Measurements from ENCODE around the gene KIAA2012. TPM values are rescaled to one million over a fixed set of nuclear protein-coding genes. Genes with fewer than 3 reads are reported as not detected.
A peak's percentile ranks its signal among the peaks of the same experiment; 100 is the strongest.

Gene KIAA2012
- not detected for total RNA-seq
- not detected for polyA plus RNA-seq
- total RNA-seq = not detected

DNA sequence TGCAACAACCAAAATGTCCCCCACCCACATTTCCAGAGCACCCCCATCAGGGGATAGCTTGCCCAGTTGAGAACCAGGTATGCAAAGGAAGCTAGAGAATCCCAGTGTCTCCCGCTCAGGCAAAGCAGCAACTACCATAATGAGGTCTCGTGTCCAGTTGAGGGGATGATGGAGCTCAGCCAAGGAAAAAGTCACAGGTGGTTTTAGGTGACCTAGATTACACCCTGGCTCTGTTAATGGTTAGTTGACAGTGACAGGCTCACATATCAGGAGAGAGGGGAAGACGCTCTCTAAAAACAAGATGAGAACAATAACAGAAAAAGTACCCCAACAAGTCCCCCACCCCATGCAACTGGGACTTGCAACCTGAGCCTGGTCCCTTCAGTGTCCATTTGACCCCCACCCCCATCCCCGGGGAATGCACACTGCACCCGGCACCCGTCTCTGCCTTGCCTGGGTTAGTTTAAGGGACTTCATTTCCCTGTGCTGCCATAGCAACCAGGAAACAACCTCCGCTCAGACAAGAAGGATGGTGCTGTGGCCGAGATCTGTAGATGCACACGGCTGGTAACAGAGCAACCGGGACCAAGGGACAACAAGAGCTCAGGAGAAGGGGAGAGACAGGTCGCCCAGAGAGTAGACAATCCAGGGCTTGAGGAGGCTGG, at the start of gene KIAA2012:
TSS of gene KIAA2012 (plus strand) at position 519 of the 665 bp plus-strand sequence. CDS start 373 bp downstream, outside the sequence.
- Histone ChIP-seq H3K4me1 (ENCODE audit: control insufficient read depth in 2 of 2, insufficient read depth in 2 of 2, low read length in 2 of 2) (no peaks in the 10 kb centered on the region), H3K27ac (ENCODE audit: low read depth, low read length) (no peak within 1 kb of the TSS), H3K4me3 (ENCODE audit: low read length) (no peak within 1 kb of the TSS), H3K36me3 (ENCODE audit: control insufficient read depth in 2 of 3, insufficient read depth in 3 of 3, low read length in 3 of 3) (no peaks in the 10 kb centered on the region), H3K9me3 (ENCODE audit: control insufficient read depth in 2 of 3, low read length in 3 of 3) (no peaks in the 10 kb centered on the region), H3K27me3 (ENCODE audit: control insufficient read depth in 2 of 2, insufficient read depth in 2 of 2, low read length in 2 of 2) (no peaks in the 10 kb centered on the region)
- Mint-ChIP-seq H3K27ac (no peak within 1 kb of the TSS), H3K4me3 (no peak within 1 kb of the TSS), H3K4me1 (no peaks in the 10 kb centered on the region), H3K27me3 (peaks cover 0 to 10% (median 8%) of the 10 kb centered on the region in 5 donors), H3K9me3 (peaks cover 0 to 2% (median 0%) of the 10 kb centered on the region in 11 donors), H3K36me3 (no peaks in the 10 kb centered on the region)
- ChIA-PET POLR2A (no interaction called here), CTCF (no interaction called here)
- intact Hi-C loops (cut with micrococcal nuclease) = no loop called here
- ATAC-seq = no peak
- DNase-seq = no peak

DNA sequence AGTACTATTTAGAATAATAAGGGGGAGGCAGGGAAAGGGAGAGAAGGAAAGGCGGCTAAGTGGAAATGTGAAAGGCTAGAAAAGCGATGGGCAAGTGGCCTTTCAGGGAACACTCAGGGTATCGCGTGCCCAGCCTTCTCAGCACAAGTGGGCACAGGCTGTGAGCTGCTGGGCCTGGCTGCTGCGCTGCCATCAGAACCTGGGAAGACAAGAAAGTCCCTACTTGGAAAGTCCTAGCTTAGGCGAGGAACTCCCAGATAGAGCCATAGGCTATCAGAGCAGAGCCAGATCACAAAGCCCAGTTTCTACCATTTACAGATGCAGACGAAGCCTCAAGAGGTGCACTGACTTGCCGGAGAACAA, 49.2 kb upstream of the KIAA2012 start:
- ChIA-PET CTCF (no interaction called here), POLR2A (no interaction called here)
- H3K4me1 ChIP-seq (ENCODE audit: control insufficient read depth in 2 of 2, insufficient read depth in 2 of 2, low read length in 2 of 2) = no peaks in the 10 kb centered on the region
- no peak overlapping the region for H3K4me3 ChIP-seq (ENCODE audit: low read length)
- Mint-ChIP-seq H3K4me1 (no peaks in the 10 kb centered on the region), H3K9me3 (no peaks in the 10 kb centered on the region), H3K27me3 (peaks cover 3 to 27% (median 7%) of the 10 kb centered on the region in 5 donors), H3K4me3 (no peak overlapping the region), H3K27ac (no peak overlapping the region), H3K36me3 (no peaks in the 10 kb centered on the region)
- ATAC-seq = no peak
- H3K27ac ChIP-seq (ENCODE audit: low read depth, low read length) = no peak overlapping the region
- H3K36me3 ChIP-seq (ENCODE audit: control insufficient read depth in 2 of 3, insufficient read depth in 3 of 3, low read length in 3 of 3) = no peaks in the 10 kb centered on the region
- H3K9me3 ChIP-seq (ENCODE audit: control insufficient read depth in 2 of 3, low read length in 3 of 3) = no peaks in the 10 kb centered on the region
- intact Hi-C loops (cut with micrococcal nuclease) = no loop called here
- no peak for DNase-seq
- no peaks in the 10 kb centered on the region for H3K27me3 ChIP-seq (ENCODE audit: control insufficient read depth in 2 of 2, insufficient read depth in 2 of 2, low read length in 2 of 2)

DNA sequence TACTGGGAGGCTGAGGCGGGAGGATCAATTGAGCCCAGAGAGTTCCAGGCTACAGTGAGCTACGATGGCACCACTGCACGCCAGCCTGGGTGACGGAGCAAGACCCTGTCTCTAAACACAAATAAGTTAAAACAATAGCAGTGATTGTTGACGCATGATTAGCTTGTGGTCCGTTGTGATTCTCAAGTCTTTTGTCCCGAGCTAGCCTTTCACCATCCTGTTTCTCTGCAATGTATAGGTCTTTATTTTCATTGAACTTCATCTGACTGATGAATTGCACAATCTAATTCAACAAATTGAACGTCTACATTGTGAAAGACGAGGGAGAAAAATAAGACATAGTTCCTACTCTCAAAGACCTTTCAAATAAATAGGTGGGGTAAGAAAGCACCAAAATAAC, 48.2 kb upstream of the KIAA2012 start:
- intact Hi-C loops (cut with micrococcal nuclease) = no loop called here
- Histone ChIP-seq H3K36me3 (ENCODE audit: control insufficient read depth in 2 of 3, insufficient read depth in 3 of 3, low read length in 3 of 3) (no peaks in the 10 kb centered on the region), H3K9me3 (ENCODE audit: control insufficient read depth in 2 of 3, low read length in 3 of 3) (no peaks in the 10 kb centered on the region), H3K27me3 (ENCODE audit: control insufficient read depth in 2 of 2, insufficient read depth in 2 of 2, low read length in 2 of 2) (no peaks in the 10 kb centered on the region), H3K4me1 (ENCODE audit: control insufficient read depth in 2 of 2, insufficient read depth in 2 of 2, low read length in 2 of 2) (no peaks in the 10 kb centered on the region), H3K27ac (ENCODE audit: low read depth, low read length) (no peak overlapping the region), H3K4me3 (ENCODE audit: low read length) (no peak overlapping the region)
- Mint-ChIP-seq H3K27me3 (peaks cover 3 to 32% (median 7%) of the 10 kb centered on the region in 5 donors), H3K4me3 (no peak overlapping the region), H3K4me1 (no peaks in the 10 kb centered on the region), H3K9me3 (no peaks in the 10 kb centered on the region), H3K27ac (no peak overlapping the region), H3K36me3 (no peaks in the 10 kb centered on the region)
- CTCF ChIA-PET = no interaction called here
- POLR2A ChIA-PET = no interaction called here
- ATAC-seq (no peak), DNase-seq (no peak)

DNA sequence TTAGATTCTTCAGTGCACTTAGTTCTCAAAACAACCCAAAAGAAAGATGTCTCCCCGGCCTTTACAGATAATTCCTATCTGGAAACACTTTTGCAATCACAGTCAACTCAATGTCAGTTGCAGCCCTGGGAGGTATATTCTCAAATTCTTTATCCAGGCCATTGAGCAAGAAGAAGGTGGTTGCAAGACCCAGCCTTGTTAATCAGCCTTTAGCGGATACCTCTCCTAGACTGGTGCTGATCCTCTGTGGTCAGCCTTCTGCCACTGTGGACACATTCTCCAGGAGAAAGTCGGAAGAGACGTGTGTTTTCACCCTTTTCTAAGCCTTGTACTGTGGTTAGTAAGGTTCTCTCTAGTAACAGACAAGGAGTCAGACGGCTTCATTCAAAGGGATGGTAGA, 47.2 kb upstream of the KIAA2012 start:
- Mint-ChIP-seq H3K9me3 (no peaks in the 10 kb centered on the region), H3K4me3 (no peak overlapping the region), H3K36me3 (no peaks in the 10 kb centered on the region), H3K27me3 (peaks cover 3 to 41% (median 7%) of the 10 kb centered on the region in 5 donors), H3K27ac (no peak overlapping the region), H3K4me1 (no peaks in the 10 kb centered on the region)
- ChIA-PET CTCF (no interaction called here), POLR2A (no interaction called here)
- Histone ChIP-seq H3K27me3 (ENCODE audit: control insufficient read depth in 2 of 2, insufficient read depth in 2 of 2, low read length in 2 of 2) (no peaks in the 10 kb centered on the region), H3K4me1 (ENCODE audit: control insufficient read depth in 2 of 2, insufficient read depth in 2 of 2, low read length in 2 of 2) (no peaks in the 10 kb centered on the region), H3K36me3 (ENCODE audit: control insufficient read depth in 2 of 3, insufficient read depth in 3 of 3, low read length in 3 of 3) (no peaks in the 10 kb centered on the region), H3K27ac (ENCODE audit: low read depth, low read length) (no peak overlapping the region), H3K9me3 (ENCODE audit: control insufficient read depth in 2 of 3, low read length in 3 of 3) (no peaks in the 10 kb centered on the region), H3K4me3 (ENCODE audit: low read length) (no peak overlapping the region)
- no peak for ATAC-seq
- intact Hi-C loops (cut with micrococcal nuclease) = no loop called here
- no peak for DNase-seq

DNA sequence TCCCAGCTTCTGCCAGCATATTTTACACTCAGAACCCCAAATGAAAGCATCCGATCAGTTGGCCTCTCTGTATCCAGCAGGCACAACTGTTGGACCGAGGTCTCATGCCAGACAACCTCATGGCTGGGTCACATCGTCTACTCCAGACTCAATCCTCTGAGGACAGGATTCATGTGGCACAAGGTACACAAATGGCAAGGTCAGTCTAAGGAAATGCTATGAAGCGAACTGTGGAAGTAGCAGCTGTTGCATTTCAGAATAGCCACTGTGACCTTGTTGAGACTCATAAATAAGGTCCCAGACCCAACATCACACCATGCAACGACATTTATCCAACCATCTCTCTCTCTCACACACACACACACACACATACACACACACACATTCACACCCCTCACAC, 46.5 kb upstream of the KIAA2012 start:
- Mint-ChIP-seq H3K4me3 (no peak overlapping the region), H3K27ac (no peak overlapping the region), H3K4me1 (peaks cover 0 to 1% (median 0%) of the 10 kb centered on the region in 7 donors), H3K9me3 (no peaks in the 10 kb centered on the region), H3K36me3 (no peaks in the 10 kb centered on the region), H3K27me3 (peaks cover 3 to 48% (median 7%) of the 10 kb centered on the region in 5 donors)
- H3K36me3 ChIP-seq (ENCODE audit: control insufficient read depth in 2 of 3, insufficient read depth in 3 of 3, low read length in 3 of 3) = no peaks in the 10 kb centered on the region
- no peaks in the 10 kb centered on the region for H3K9me3 ChIP-seq (ENCODE audit: control insufficient read depth in 2 of 3, low read length in 3 of 3)
- intact Hi-C loops (cut with micrococcal nuclease) = no loop called here
- POLR2A ChIA-PET = no interaction called here
- H3K4me1 ChIP-seq (ENCODE audit: control insufficient read depth in 2 of 2, insufficient read depth in 2 of 2, low read length in 2 of 2) = no peaks in the 10 kb centered on the region
- no peak overlapping the region for H3K27ac ChIP-seq (ENCODE audit: low read depth, low read length)
- DNase-seq = no peak
- ATAC-seq = no peak
- no peak overlapping the region for H3K4me3 ChIP-seq (ENCODE audit: low read length)
- CTCF ChIA-PET = no interaction called here
- no peaks in the 10 kb centered on the region for H3K27me3 ChIP-seq (ENCODE audit: control insufficient read depth in 2 of 2, insufficient read depth in 2 of 2, low read length in 2 of 2)

DNA sequence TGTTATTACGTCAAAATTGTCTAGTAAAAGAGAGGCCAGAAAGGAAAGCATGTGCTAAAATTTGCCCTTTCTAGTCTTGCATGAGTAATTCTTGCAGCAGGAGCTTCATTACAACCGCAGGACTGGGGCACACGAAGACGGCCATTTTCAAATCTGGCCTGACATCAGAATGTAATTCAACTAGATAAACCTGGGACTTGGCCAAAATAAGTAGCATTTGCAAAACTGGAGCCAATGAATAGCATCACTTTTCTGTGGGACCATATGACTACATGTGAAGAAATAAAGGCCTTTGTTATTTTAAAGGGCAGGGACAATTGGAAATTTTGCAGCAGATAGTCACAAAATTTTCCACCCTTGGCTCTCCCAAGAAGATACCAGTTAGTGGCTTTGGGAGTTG, 42.4 kb upstream of the KIAA2012 start:
- Histone ChIP-seq H3K27ac (ENCODE audit: low read depth, low read length) (no peak overlapping the region), H3K9me3 (ENCODE audit: control insufficient read depth in 2 of 3, low read length in 3 of 3) (no peaks in the 10 kb centered on the region), H3K36me3 (ENCODE audit: control insufficient read depth in 2 of 3, insufficient read depth in 3 of 3, low read length in 3 of 3) (no peaks in the 10 kb centered on the region), H3K27me3 (ENCODE audit: control insufficient read depth in 2 of 2, insufficient read depth in 2 of 2, low read length in 2 of 2) (peaks cover 0 to 4% of the 10 kb centered on the region in 2 donors), H3K4me3 (ENCODE audit: low read length) (no peak overlapping the region), H3K4me1 (ENCODE audit: control insufficient read depth in 2 of 2, insufficient read depth in 2 of 2, low read length in 2 of 2) (peaks cover 8 to 11% of the 10 kb centered on the region in 2 donors)
- Mint-ChIP-seq H3K36me3 (no peaks in the 10 kb centered on the region), H3K9me3 (peaks cover 0 to 2% (median 0%) of the 10 kb centered on the region in 11 donors), H3K4me3 (peak overlapping the region in 1 of 10 donors; percentile 68), H3K27me3 (peaks cover 4 to 55% (median 9%) of the 10 kb centered on the region in 5 donors), H3K4me1 (peaks cover 6 to 17% (median 12%) of the 10 kb centered on the region in 7 donors), H3K27ac (no peak overlapping the region)
- DNase-seq = no peak
- POLR2A ChIA-PET = no interaction called here
- CTCF ChIA-PET = no interaction called here
- no peak for ATAC-seq
- intact Hi-C loops (cut with micrococcal nuclease) = loop anchor here (5.0 to 10.0 kb wide), 7 partner anchors 144 to 1207 kb away; partner anchors contain the start of genes BMPR2 (in 1 of the 2), CFLAR (in 1 of the 2), CYP20A1 (in 1 of the 2) and NBEAL1 (in 1 of the 2)

Data from naive thymus-derived CD4-positive, alpha-beta T cell (primary cell).